PC-3 (cell line): ENCODE results near the gene RPL13. TPM values are rescaled to one million over a fixed set of nuclear protein-coding genes. Genes with fewer than 3 reads are reported as not detected.

Source experiments
- ATAC-seq: fragments of 200-7000 bp; cut with Tn5 transposase; 2 replicates; pipeline ENCODE4 v1.9.1; 2020; ENCODE audit warnings: mild to moderate bottlenecking, moderate library complexity
- BruUV-seq: library from RNA; stranded (reverse); fragments of 400-500 nt; replicated peaks from 2 replicates; lab custom pipeline; 2021; lab: Mats Ljungman, UMichigan
- CTCF ChIA-PET: fragments of 300-600 bp; sonication (Branson Sonifier 250); formaldehyde crosslinking; loops from one replicate; lab custom pipeline; 2022; ENCODE audit warnings: antibody characterized with exemption; lab: Charles Lee
- POLR2A ChIA-PET: fragments of 300-600 bp; sonication (Branson Sonifier 250); formaldehyde crosslinking; loops from one replicate; lab custom pipeline; 2022; ENCODE audit warnings: antibody characterized with exemption; ENCODE audit not compliant: unreplicated experiment; lab: Charles Lee
- DNase-seq: peaks from one replicate; pipeline ENCODE4 v3.0.0-alpha.2; 2015
- H2AFZ ChIP-seq: fragments of 300-600 bp; sonication (generic); 2 replicates; pipeline ENCODE4 v1.6.0; 2016; ENCODE audit warnings: antibody characterized with exemption, low read length
- H3F3A ChIP-seq: fragments of 300-600 bp; sonication (generic); one replicate; pipeline ENCODE4 v1.6.0; 2017; ENCODE audit warnings: antibody characterized with exemption, low read length, control low read depth, mild to moderate bottlenecking; ENCODE audit not compliant: unreplicated experiment
- H3K27ac ChIP-seq: fragments of 300-600 bp; sonication (generic); 2 replicates; pipeline ENCODE4 v1.5.1; 2016; ENCODE audit warnings: mild to moderate bottlenecking, low read length
- H3K27me3 ChIP-seq: fragments of 300-600 bp; sonication (generic); 2 replicates; pipeline ENCODE4 v1.6.1; 2016; ENCODE audit warnings: low read length, mixed read lengths
- H3K36me3 ChIP-seq: fragments of 300-600 bp; sonication (generic); 2 replicates; pipeline ENCODE4 v1.6.1; 2016; ENCODE audit warnings: low read depth, mixed run types, low read length, mixed read lengths
- H3K4me1 ChIP-seq: fragments of 300-600 bp; sonication (generic); 2 replicates; pipeline ENCODE4 v1.5.1; 2016; ENCODE audit warnings: low read length; ENCODE audit not compliant: insufficient read depth
- H3K4me2 ChIP-seq: fragments of 300-600 bp; sonication (generic); 2 replicates; pipeline ENCODE4 v1.6.0; 2016; ENCODE audit warnings: low read length
- H3K4me3 ChIP-seq: fragments of 300-600 bp; sonication (generic); 2 replicates; pipeline ENCODE4 v1.5.1; 2016; ENCODE audit warnings: mild to moderate bottlenecking, low read length, mixed read lengths
- H3K79me2 ChIP-seq: fragments of 300-600 bp; sonication (generic); 2 replicates; pipeline ENCODE4 v1.6.1; 2017; ENCODE audit warnings: low read length, mixed read lengths
- H3K9ac ChIP-seq: fragments of 300-600 bp; sonication (generic); 2 replicates; pipeline ENCODE4 v1.6.0; 2016; ENCODE audit warnings: mild to moderate bottlenecking, low read length
- H3K9me2 ChIP-seq: fragments of 300-600 bp; sonication (generic); replicated peaks from 2 replicates; pipeline ENCODE4 v1.6.1; 2016; ENCODE audit warnings: mixed run types, low read length, mixed read lengths
- H3K9me3 ChIP-seq: fragments of 300-600 bp; sonication (generic); 2 replicates; pipeline ENCODE4 v1.6.1; 2016; ENCODE audit warnings: low read length, mixed read lengths
- H4K20me1 ChIP-seq: fragments of 300-600 bp; sonication (generic); 2 replicates; pipeline ENCODE4 v1.6.1; 2016; ENCODE audit warnings: low read length, mixed read lengths
- EZH2 ChIP-seq: fragments of 300-600 bp; sonication (generic); IDR thresholded peaks from one replicate; pipeline ENCODE4 v1.6.1; 2017; ENCODE audit warnings: antibody characterized with exemption, mild to moderate bottlenecking, low read length; ENCODE audit not compliant: unreplicated experiment
- EZH2phosphoT487 ChIP-seq: fragments of 300-600 bp; sonication (generic); IDR thresholded peaks from 2 replicates; pipeline ENCODE4 v1.6.1; 2018; ENCODE audit warnings: mild to moderate bottlenecking, antibody characterized with exemption, low read length, borderline replicate concordance
- intact Hi-C: fragments of 100-400 bp; cut with micrococcal nuclease; formaldehyde crosslinking; loops from 2 replicates; pipeline ENCODE4 v1.9.0; 2023
- total RNA-seq: library from RNA; depleted of rRNA; stranded (reverse); fragments of >200 nt; gene quantifications from 2 replicates; pipeline ENCODE4 v1.2.3, GENCODE V29; 2014
- TF ChIP-seq, protein P1 (sequence below): fragments of 300-600 bp; sonication (generic); conservative IDR thresholded peaks from 2 replicates; pipeline ENCODE4 v1.5.1; 2017; ENCODE audit warnings: antibody characterized with exemption, low read depth, mild to moderate bottlenecking, low read length

Gene RPL13
- total RNA-seq, 1 experiment from 2014 or later, result 3,236 TPM

DNA sequence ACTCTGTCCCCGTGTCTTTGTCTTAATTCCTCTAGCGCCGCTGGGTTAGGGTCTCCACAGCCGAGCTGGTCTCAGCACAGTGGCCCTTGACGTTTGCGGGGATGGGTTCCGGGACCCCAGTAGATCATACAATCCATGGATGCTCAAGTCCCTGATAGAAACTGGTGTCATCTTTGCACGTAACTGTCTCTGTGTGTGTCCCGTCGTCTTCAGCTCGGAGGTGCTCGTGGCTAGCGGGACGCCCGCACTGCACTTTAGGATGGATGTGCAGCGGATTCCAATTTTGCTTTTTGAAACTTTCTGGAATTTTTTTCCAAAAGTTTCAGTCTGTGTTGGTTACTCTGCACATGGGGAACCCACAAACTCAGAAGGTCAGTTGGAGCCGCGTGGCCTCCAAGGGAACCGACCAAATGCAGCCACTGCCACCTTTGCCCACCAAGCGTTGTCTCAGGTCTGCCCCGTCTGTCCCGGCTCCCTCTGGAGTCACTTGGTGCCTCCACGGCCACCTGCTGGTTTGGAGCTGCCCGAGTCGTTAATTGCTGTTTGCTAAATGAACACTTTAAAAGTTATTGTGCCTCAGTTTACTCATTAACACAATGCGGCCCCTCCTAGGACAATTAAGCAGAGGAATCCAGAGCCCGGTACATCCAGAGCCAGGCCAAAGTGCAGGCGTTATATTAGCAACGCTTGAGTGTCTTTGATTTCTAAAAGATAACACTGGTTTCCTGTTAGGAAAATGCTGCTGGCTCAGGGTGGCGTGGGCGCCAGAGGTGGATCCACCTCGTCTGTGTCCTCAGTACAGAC, 47.7 kb downstream of the RPL13 start:
- Histone ChIP-seq H3K36me3 (no peaks in the 10 kb centered on the region), H4K20me1 (no peaks in the 10 kb centered on the region), H3K9me2 (no peaks in the 10 kb centered on the region), H3K9ac (no peak overlapping the region), H3K27me3 (no peaks in the 10 kb centered on the region), H3K27ac (no peak overlapping the region), H3K4me2 (no peak overlapping the region), H2AFZ (no peak overlapping the region), H3K4me3 (no peak overlapping the region), H3K9me3 (no peaks in the 10 kb centered on the region), H3F3A (no peaks in the 10 kb centered on the region), H3K4me1 (no peaks in the 10 kb centered on the region), H3K79me2 (no peaks in the 10 kb centered on the region)
- intact Hi-C loops, result no loop called here
- POLR2A ChIA-PET, result interaction anchor here (0.6 kb wide), 1 partner anchor 136 kb away, joined by 3 read pairs; no protein-coding TSS in a partner anchor
- no TSS peak for BruUV-seq
- no peak for DNase-seq
- no peak for ATAC-seq
- CTCF ChIA-PET, result interaction anchor here (0.8 kb wide), 1 partner anchor 115 kb away, joined by 3 read pairs; no protein-coding TSS in a partner anchor
- no peak for TF ChIP-seq EZH2
- TF ChIP-seq, protein P1, sequence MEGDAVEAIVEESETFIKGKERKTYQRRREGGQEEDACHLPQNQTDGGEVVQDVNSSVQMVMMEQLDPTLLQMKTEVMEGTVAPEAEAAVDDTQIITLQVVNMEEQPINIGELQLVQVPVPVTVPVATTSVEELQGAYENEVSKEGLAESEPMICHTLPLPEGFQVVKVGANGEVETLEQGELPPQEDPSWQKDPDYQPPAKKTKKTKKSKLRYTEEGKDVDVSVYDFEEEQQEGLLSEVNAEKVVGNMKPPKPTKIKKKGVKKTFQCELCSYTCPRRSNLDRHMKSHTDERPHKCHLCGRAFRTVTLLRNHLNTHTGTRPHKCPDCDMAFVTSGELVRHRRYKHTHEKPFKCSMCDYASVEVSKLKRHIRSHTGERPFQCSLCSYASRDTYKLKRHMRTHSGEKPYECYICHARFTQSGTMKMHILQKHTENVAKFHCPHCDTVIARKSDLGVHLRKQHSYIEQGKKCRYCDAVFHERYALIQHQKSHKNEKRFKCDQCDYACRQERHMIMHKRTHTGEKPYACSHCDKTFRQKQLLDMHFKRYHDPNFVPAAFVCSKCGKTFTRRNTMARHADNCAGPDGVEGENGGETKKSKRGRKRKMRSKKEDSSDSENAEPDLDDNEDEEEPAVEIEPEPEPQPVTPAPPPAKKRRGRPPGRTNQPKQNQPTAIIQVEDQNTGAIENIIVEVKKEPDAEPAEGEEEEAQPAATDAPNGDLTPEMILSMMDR, result no peak
- TF ChIP-seq EZH2phosphoT487, result no peak

DNA sequence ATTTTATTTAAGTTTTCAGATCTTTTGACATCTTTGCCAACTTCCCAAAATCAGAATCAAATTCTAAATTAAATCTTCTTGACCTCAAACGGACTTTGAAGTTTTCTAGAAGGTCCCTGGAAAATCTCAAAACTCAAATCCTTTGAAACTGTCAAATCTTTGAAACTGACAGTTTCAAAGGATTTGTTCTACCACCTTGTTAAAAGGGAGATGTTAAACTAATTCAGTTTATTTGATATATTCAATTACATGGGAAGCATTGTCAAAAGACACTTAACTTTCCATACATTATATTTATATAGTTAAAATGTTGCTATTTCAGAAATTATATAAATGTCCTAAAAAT, 49.6 kb downstream of the RPL13 start:
- TF ChIP-seq, protein P1, result no peak
- ChIA-PET POLR2A (no interaction called here), CTCF (no interaction called here)
- Histone ChIP-seq H3F3A (no peaks in the 10 kb centered on the region), H3K4me3 (no peak overlapping the region), H4K20me1 (no peaks in the 10 kb centered on the region), H3K9me2 (no peaks in the 10 kb centered on the region), H3K9me3 (no peaks in the 10 kb centered on the region), H3K79me2 (no peaks in the 10 kb centered on the region), H3K27me3 (no peaks in the 10 kb centered on the region), H3K36me3 (no peaks in the 10 kb centered on the region), H3K27ac (no peak overlapping the region), H3K9ac (no peak overlapping the region), H3K4me2 (no peak overlapping the region), H2AFZ (no peak overlapping the region), H3K4me1 (no peaks in the 10 kb centered on the region)
- intact Hi-C loops, result no loop called here
- no TSS peak for BruUV-seq
- no peak for ATAC-seq
- DNase-seq, result no peak

DNA sequence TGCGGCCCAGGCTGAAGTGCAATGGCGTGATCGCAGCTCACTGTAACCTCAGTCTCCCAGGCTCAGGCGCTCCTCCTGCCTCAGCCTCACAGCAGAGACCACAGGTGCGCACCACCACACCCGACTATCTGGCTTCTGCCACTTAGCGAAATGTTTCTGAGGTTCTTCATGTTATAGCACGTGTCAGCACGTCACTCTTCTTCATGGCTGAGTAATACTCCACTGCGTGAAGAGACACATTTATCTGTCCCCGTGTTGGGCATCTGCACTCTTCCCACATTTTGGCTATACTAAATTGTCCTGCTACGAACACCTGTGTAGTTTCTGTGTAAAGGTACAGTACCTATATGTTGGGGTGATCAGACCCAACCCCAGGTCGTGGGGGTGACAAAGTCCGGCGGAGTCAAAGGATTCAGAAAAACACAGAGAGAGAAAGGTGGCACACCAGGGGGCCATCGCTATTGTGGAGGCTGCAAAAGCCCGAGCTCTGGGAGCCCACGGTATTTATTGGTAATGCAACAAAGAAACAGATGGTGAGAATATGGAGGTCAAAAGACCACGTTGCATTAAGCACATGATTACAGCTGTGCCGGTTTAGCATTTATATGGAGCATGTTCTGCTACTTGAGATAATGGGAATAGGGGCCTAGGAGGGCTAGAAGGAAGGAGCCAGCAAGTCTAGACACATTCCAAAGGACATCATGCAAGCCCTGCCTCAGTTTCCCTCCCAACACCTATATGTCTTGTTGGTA, 52.1 kb downstream of the RPL13 start:
- no peaks in the 10 kb centered on the region for H3K9me3 ChIP-seq
- no peaks in the 10 kb centered on the region for H3K79me2 ChIP-seq
- no peaks in the 10 kb centered on the region for H3K27me3 ChIP-seq
- no peak for ATAC-seq
- no TSS peak for BruUV-seq
- no peak overlapping the region for H3K4me3 ChIP-seq
- intact Hi-C loops, result no loop called here
- ChIA-PET POLR2A (no interaction called here), CTCF (no interaction called here)
- DNase-seq, result no peak
- TF ChIP-seq, protein P1, result no peak
- TF ChIP-seq EZH2 (no peak), EZH2phosphoT487 (no peak)
- no peaks in the 10 kb centered on the region for H3K9me2 ChIP-seq
- H3K36me3 ChIP-seq, result no peaks in the 10 kb centered on the region
- H3K9ac ChIP-seq, result no peak overlapping the region
- H3F3A ChIP-seq, result no peaks in the 10 kb centered on the region
- H2AFZ ChIP-seq, result no peak overlapping the region
- H3K4me2 ChIP-seq, result no peak overlapping the region
- H4K20me1 ChIP-seq, result no peaks in the 10 kb centered on the region
- H3K27ac ChIP-seq, result no peak overlapping the region
- no peaks in the 10 kb centered on the region for H3K4me1 ChIP-seq
